SK-MEL-5 (cell line): ENCODE data around the gene GTF2I. TPM values are rescaled to one million over a fixed set of nuclear protein-coding genes. Genes with fewer than 3 reads are reported as not detected.
"Not testable (repeated sequence)": the region's sequence is repeated elsewhere in the genome, so short reads cannot be mapped to it uniquely, and the experiment has no call there.

ENCODE experiments used
- DNase-seq: peaks from one replicate; pipeline ENCODE4 v3.0.0-alpha.2; 2016; ENCODE audit warnings: low read depth, low spot score
- in situ Hi-C: cut with HindIII; loops from 2 replicates; pipeline ENCODE4 v1.10.0; 2016; ENCODE audit warnings: low sequenced_read_pairs, high pct_unique_total_duplicates, low pct_unique_long_range_greater_than_20kb
- polyA plus RNA-seq, 2 experiments: library from polyadenylated mRNA; depleted of rRNA; stranded (reverse); fragments of >200 nt; gene quantifications; 2 replicates each; pipeline ENCODE4 v1.2.3, GENCODE V29; 2015
- total RNA-seq: library from RNA; depleted of rRNA; stranded (reverse); fragments of >200 nt; shearing (Covaris generic); gene quantifications from 2 replicates; pipeline ENCODE4 v1.2.3, GENCODE V29; 2014; rRNA removed

The GTF2I gene
- 140 and 146 TPM in 2 replicates for total RNA-seq
- 238 and 253 TPM in 2 replicates for polyA plus RNA-seq (2015; cell fraction: cytosol; rRNA removed)
- polyA plus RNA-seq (2015; cell fraction: nucleus; rRNA removed): 399 and 469 TPM in 2 replicates

GRCh38 chr7:74657692-74658177 lies at the start of gene GTF2I:
TSS of gene GTF2I (plus strand) at chr7:74657718. CDS start at chr7:74689129, 31,411 bp downstream.
- in situ Hi-C loops: no loop called here
- no peak for DNase-seq

GRCh38 chr7:74612015-74612829 lies 45.3 kb upstream of the GTF2I start:
- in situ Hi-C loops: no loop called here
- peak; percentile 60 for DNase-seq

- in situ Hi-C loops: no loop called here
- DNase-seq: no peak
These were observed 41.4 kb upstream of the GTF2I start for GRCh38 chr7:74615933-74616780.

- in situ Hi-C loops: no loop called here
- DNase-seq: peak; percentile 33
These were observed 40.3 kb upstream of the GTF2I start for GRCh38 chr7:74617180-74617744.

- no peak for DNase-seq
- in situ Hi-C loops: no loop called here
These were observed 38.2 kb upstream of the GTF2I start for GRCh38 chr7:74619235-74619860.

GRCh38 chr7:74622228-74622749 lies 35.2 kb upstream of the GTF2I start:
- no peak for DNase-seq
- in situ Hi-C loops: no loop called here

GRCh38 chr7:74623135-74623534 lies 34.4 kb upstream of the GTF2I start:
- in situ Hi-C loops: no loop called here

GRCh38 chr7:74625446-74625845 lies 32.1 kb upstream of the GTF2I start:
- in situ Hi-C loops: no loop called here
- DNase-seq: peak; percentile 70

More at GRCh38 chr7:74623135-74623534, 34.4 kb upstream of the GTF2I start:
- DNase-seq: no peak

GRCh38 chr7:74627661-74628411 lies 29.7 kb upstream of the GTF2I start:
- in situ Hi-C loops: no loop called here
- DNase-seq: peak; percentile 67

GRCh38 chr7:74632505-74632904 lies 25.0 kb upstream of the GTF2I start:
- in situ Hi-C loops: no loop called here
- DNase-seq: no peak

- DNase-seq: no peak
- in situ Hi-C loops: no loop called here
These were observed 24.0 kb upstream of the GTF2I start for GRCh38 chr7:74633451-74633921.

- in situ Hi-C loops: no loop called here
- DNase-seq: no peak
These were observed 19.8 kb upstream of the GTF2I start for GRCh38 chr7:74637745-74638144.

GRCh38 chr7:74650055-74650454 lies 7.5 kb upstream of the GTF2I start:
- in situ Hi-C loops, DNase-seq: not testable (repeated sequence)

GRCh38 chr7:74650493-74651132 lies 6.9 kb upstream of the GTF2I start:
- DNase-seq, in situ Hi-C loops: not testable (repeated sequence)

GRCh38 chr7:74651133-74651504 lies 6.4 kb upstream of the GTF2I start:
- in situ Hi-C loops, DNase-seq: not testable (repeated sequence)

- in situ Hi-C loops: no loop called here
- DNase-seq: no peak
These were observed 3.8 kb upstream of the GTF2I start for GRCh38 chr7:74653686-74654181.
